ENCODE results near the gene AGA. TPM values are rescaled to one million over a fixed set of nuclear protein-coding genes. Genes with fewer than 3 reads are reported as not detected.

The AGA gene
- total and polyA plus RNA-seq, 2 of the 4 experiments (the other 2 are of a cell fraction), result 26.3 to 38.5 TPM

- dilution Hi-C loops (cut with HindIII; ENCODE audit: low sequenced_read_pairs, unreplicated experiment) (no loop called here), intact Hi-C loops (cut with micrococcal nuclease) (loop anchor here (5.0 kb wide), 1 partner anchor 85 kb away; no protein-coding TSS in a partner anchor), in situ Hi-C loops (cut with MboI; ENCODE audit: low sequenced_read_pairs) (no loop called here)
- Histone ChIP-seq H4K20me1 (ENCODE audit: insufficient read depth, low read length) (no peaks in the 10 kb centered on the region), H2BK15ac (ENCODE audit: low read depth, low read length) (no peak overlapping the region), H3K36me3 (ENCODE audit: control insufficient read depth, insufficient read depth, low read length) (no peaks in the 10 kb centered on the region), H3K79me1 (ENCODE audit: low read depth in 1 of 2, low read length in 2 of 2) (0 out of 4 replicates have a peak, but pooled peaks cover 0 to 2% of the 10 kb centered on the region in 2 experiments), H3K18ac (ENCODE audit: low read depth, low read length) (no peak overlapping the region), H2AK9ac (replicated peaks; ENCODE audit: low read depth, low read length, poor library complexity) (no peak overlapping the region), H3K27ac (ENCODE audit: insufficient read depth, low read length) (no peak overlapping the region), H3K9me1 (ENCODE audit: insufficient read depth, low read length) (no peaks in the 10 kb centered on the region), H3K4me1 (ENCODE audit: control insufficient read depth, insufficient read depth, low read length) (peaks cover 5% of the 10 kb centered on the region; the same call in 1 of the 2 replicates), H3K4me3 (ENCODE audit: insufficient read depth, low read depth, low read length) (no peak overlapping the region), H4K5ac (ENCODE audit: low read depth, low read length) (no peak overlapping the region; the same call in 1 of the 2 replicates), H3K56ac (ENCODE audit: extremely low read depth, insufficient read depth, low read length) (no peak overlapping the region), H2BK20ac (ENCODE audit: low read depth, low read length) (no peak overlapping the region), H4K91ac (ENCODE audit: insufficient read depth, low read depth, low read length) (no peak overlapping the region), H3K9ac (ENCODE audit: low read depth, low read length) (no peak overlapping the region), H2BK5ac (ENCODE audit: low read depth, low read length, poor library complexity, severe bottlenecking) (peak overlapping the region; percentile 22), H2BK120ac (ENCODE audit: low read depth, low read length) (no peak overlapping the region), H2AFZ (replicated peaks; ENCODE audit: low read length, poor library complexity) (no peak overlapping the region), H4K8ac (ENCODE audit: low read depth in 2 of 2, low read length in 2 of 2) (peak overlapping the region in 1 of 2 experiments; percentile 58; a peak in 1 of 4 replicates), H3K9me3 (ENCODE audit: control insufficient read depth, insufficient read depth, low read length) (no peaks in the 10 kb centered on the region), H3K4ac (ENCODE audit: low read depth, low read length) (no peak overlapping the region), H3K23ac (ENCODE audit: low read depth, low read length) (no peak overlapping the region), H3K4me2 (ENCODE audit: low read depth, low read length) (no peak overlapping the region), H3K27me3 (ENCODE audit: control insufficient read depth, insufficient read depth, low read length) (no peaks in the 10 kb centered on the region), H3K14ac (replicated peaks; ENCODE audit: low read depth, low read length) (no peak overlapping the region), H2AK5ac (ENCODE audit: low read depth, low read length) (no peak overlapping the region)
- TF ChIP-seq CEBPB (IDR thresholded peaks at IDR 0.05; ENCODE audit: low read depth, low read length), result no peak
- TF ChIP-seq MXI1 (IDR thresholded peaks at IDR 0.05; ENCODE audit: borderline replicate concordance, low read depth, low read length), result no peak
- TF ChIP-seq ELK1 (IDR thresholded peaks at IDR 0.05; ENCODE audit: borderline replicate concordance, low read depth, low read length), result no peak
- TF ChIP-seq MAFK (IDR thresholded peaks at IDR 0.05; ENCODE audit: low read depth, low read length), result no peak
- no peak for TF ChIP-seq USF2 (IDR thresholded peaks at IDR 0.05; ENCODE audit: low read depth, low read length)
- TF ChIP-seq POLR2A (IDR thresholded peaks at IDR 0.05; ENCODE audit: low read depth, low read length), result no peak
- no peak for TF ChIP-seq FOS (IDR thresholded peaks at IDR 0.05; ENCODE audit: low read depth, low read length)
- no peak for TF ChIP-seq SMC3 (IDR thresholded peaks at IDR 0.05; ENCODE audit: low read depth, low read length)
- no peak for TF ChIP-seq RCOR1 (IDR thresholded peaks at IDR 0.05; ENCODE audit: insufficient replicate concordance, low read length)
- no peak for TF ChIP-seq RFX5 (IDR thresholded peaks at IDR 0.05; ENCODE audit: low read depth, low read length)
- WGBS, 2 experiments (ENCODE audit: extremely low coverage in 2 of 2, insufficient read length in 1 of 2), result no CpG with 5 or more reads among the region's 1 CpG
- DNase-seq, result no peak
- no peak for ATAC-seq (ENCODE audit: low read depth)
- ChIA-PET CTCF (no interaction called here), POLR2A (ENCODE audit: unreplicated experiment) (no interaction called here)
- no TSS peak for BruUV-seq (replicated peaks)
Measured at GRCh38 chr4:177447417-177448004, 5.3 kb upstream of the AGA start.
